Stimulated activated CD4-positive, alpha-beta T cell treated with anti-CD3 and anti-CD28 coated beads, Interleukin-1b, Interleukin-23, amount 100 ng/mL, for 1 hour (primary cell): ENCODE data around the gene ZBTB48.
"Not testable (repeated sequence)": the region's sequence is repeated elsewhere in the genome, so short reads cannot be mapped to it uniquely, and the experiment has no call there.

Source experiments
- DNase-seq, 2 donors: peaks; one replicate each; pipeline ENCODE4 v3.0.0-alpha.2; 2020; ENCODE audit warnings: low read depth in 2 of 2

The ZBTB48 gene

DNA sequence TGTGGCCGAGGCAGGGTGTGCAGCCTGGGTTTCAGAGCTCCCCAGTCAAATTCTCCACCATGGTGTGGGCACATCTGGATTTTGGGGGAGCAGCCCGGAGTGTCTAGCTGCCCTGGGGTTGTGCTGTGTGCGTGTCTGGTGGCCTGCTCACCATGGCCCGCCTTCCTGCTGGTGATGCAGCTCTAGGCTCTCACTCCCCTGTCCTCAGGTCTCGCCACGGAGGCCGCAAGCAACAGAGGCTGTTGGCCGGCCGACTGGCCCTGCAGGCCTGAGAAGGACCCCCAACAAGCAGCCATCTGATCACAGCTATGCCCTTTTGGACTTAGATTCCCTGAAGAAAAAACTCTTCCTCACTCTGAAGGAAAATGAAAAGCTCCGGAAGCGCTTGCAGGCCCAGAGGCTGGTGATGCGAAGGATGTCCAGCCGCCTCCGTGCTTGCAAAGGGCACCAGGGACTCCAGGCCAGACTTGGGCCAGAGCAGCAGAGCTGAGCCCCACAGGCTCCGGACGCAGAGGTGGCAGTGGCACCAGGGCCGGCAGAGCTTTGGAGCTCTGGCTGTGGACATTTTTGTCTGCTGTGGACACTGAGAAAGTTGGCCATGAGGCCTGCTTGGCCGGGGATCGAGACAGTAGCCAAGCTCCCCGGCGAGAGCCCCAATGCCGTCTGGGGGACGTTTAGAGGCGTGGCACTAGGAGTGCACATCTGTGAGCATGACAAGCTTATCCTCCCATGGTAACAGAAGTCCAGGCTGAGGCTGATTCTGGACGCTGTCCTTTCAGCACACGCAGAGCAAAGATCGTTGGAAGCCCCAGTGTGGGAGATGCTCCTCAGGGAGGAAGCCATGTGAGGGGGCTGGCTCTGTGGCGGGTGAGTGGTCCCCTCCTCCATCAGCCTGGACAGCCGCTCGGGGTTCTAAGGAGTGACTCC is 53.1 kb downstream of the ZBTB48 start:
- no peak for DNase-seq

DNA sequence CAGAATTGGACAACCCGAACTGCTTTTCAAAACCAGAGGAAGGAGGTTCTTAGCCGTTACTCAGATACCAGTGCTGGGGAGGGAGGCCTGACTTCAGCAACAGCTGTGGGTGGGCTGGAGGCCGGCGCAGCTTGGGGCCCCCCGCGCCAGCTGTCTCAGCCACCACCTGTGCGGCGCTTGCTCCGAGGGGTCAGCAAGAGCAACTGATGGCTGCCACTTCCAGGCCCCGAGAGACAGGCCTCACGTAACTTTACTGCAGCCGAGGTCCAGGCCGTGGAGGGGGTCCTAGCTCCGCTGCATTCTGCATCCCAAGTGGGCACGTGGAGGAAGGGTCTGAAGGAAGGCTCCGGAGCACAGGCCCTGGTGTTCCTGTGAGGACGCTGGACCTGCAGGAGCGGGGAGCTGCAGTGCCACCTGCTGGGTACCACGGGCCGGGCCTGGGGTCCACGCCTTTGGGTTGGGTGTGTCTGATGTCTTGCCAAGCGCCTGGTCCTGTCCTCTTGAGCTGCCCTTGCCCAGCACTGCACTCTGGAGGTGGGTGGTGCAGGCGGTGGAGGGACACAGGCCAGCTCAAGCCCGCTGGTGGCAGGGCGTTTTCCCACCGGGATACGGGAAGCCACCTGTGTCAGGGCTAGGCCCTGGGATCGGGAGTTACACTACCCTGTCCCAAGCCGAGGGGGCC is 54.7 kb downstream of the ZBTB48 start:
- DNase-seq: peak in 1 of 2 donors; percentile 21

GRCh38 chr1:6635161-6635909 is 55.5 kb downstream of the ZBTB48 start:
- no peak for DNase-seq

DNA sequence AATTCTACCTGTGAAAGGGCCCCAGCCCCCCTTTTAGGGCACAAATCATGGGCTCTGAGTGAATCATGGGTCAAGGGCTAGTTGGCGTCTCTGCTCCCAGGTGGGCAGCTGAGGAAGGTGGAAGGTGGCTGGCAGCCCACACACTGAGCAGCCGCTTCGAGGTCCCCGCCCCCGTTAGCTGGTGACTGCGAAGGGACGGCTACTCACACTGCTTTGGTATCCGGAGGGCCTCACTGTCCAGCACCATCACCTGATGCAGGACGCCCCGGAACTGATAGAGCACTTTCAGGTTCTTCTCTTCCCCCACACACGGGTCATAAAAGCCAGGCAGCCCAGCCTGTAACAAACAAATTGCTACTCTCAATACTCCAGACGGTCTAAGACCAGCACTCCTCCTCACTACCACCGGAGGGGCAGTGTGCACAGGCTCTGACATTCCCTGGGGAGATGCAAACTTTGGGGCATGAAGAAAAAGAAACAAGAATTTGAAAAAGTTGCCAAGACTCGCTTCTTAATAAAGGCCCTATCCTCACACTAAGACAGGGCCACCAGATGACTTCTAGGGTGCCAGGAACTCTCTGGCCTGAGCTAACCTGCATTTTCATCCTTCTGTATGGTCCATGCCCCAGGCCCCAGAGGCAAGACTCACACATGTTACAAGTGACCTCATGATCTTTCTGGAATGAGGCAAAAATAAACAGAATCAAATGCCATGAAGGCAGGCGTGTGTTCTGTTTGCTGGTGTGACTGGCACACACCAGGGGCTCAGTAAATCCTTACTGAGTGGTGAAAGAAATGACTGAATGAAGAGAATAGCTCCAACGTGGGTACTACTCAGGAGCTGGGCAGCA is 56.3 kb downstream of the ZBTB48 start:
- DNase-seq: no peak

DNA sequence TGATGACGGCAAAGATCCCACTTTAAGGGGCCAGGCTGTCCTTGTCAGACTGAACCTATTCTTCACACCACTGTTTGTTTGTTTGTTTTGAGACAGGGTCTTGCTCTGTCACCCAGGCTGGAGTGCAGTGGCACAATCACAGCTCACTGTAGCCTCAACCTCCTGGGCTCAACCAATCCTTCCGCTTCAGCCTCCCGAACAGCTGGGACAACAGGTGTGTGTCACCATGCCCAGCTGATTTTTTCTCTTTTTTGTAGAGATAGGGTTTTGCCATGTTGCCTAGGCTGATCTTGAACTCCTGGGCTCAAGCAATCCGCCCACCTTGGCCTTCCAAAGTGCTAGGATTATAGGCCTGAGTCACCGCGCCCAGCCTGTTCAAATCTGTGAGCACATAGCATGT is 57.0 kb downstream of the ZBTB48 start:
- not testable (repeated sequence) for DNase-seq

- DNase-seq: no peak
Measured at GRCh38 chr1:6637770-6638169, 58.0 kb downstream of the ZBTB48 start.

DNA sequence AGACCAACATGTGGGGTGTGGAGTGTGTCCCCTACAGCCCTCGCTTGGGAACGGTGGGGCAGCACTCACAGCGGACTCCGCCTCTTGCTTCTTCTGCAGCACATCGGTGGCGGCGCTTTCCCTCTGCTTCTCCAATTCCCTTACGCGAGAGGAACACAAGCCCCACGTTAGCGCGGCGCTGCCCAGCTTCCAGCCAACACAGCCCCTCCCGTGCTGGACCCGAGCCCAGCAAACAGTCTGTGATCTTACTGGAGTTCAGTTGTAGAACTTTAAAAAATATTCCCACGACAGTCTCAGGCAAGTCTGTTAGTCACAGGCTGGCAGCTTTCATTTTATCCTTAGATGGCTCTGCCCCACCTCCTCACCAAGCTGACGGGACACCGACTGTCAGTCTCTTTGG is 58.4 kb downstream of the ZBTB48 start:
- DNase-seq: no peak
